Measurements from ENCODE around the gene ACCSL. TPM values are rescaled to one million over a fixed set of nuclear protein-coding genes. Genes with fewer than 3 reads are reported as not detected.

Gene ACCSL
- total RNA-seq, 2 experiments from 2014 or later, result not detected

- Mint-ChIP-seq H3K36me3 (ENCODE audit: low read depth) (no peaks in the 10 kb centered on the region), H3K27ac (no peak overlapping the region), H3K27me3 (no peaks in the 10 kb centered on the region), H3K9me3 (no peaks in the 10 kb centered on the region), H3K4me1 (ENCODE audit: low read depth) (no peaks in the 10 kb centered on the region), H3K4me3 (no peak overlapping the region)
- no peak for TF ChIP-seq CTCF (IDR thresholded peaks at IDR 0.05)
- DNase-seq (no peak), ATAC-seq (no peak)
- intact Hi-C loops (cut with micrococcal nuclease), result no loop called here
- CTCF ChIA-PET, result interaction anchor here (1.2 kb wide), 1 partner anchor 59 kb away, joined by 3 read pairs; no protein-coding TSS in a partner anchor
- POLR2A ChIA-PET, result no interaction called here
Observed at GRCh38 chr11:44007481-44008087, 40.2 kb upstream of the ACCSL start.

GRCh38 chr11:44008088-44008501 lies 39.7 kb upstream of the ACCSL start:
- no peak overlapping the region for H3K4me3 Mint-ChIP-seq
- H3K4me1 Mint-ChIP-seq (ENCODE audit: low read depth), result no peaks in the 10 kb centered on the region
- ChIA-PET POLR2A (no interaction called here), CTCF (no interaction called here)
- H3K9me3 Mint-ChIP-seq, result no peaks in the 10 kb centered on the region
- H3K27me3 Mint-ChIP-seq, result no peaks in the 10 kb centered on the region
- TF ChIP-seq CTCF (IDR thresholded peaks at IDR 0.05), result no peak
- DNase-seq (no peak), ATAC-seq (no peak)
- H3K27ac Mint-ChIP-seq, result no peak overlapping the region
- H3K36me3 Mint-ChIP-seq (ENCODE audit: low read depth), result no peaks in the 10 kb centered on the region
- intact Hi-C loops (cut with micrococcal nuclease), result no loop called here

- intact Hi-C loops (cut with micrococcal nuclease), result no loop called here
- Mint-ChIP-seq H3K4me1 (ENCODE audit: low read depth) (no peaks in the 10 kb centered on the region), H3K36me3 (ENCODE audit: low read depth) (no peaks in the 10 kb centered on the region), H3K27ac (no peak overlapping the region), H3K27me3 (no peaks in the 10 kb centered on the region), H3K9me3 (no peaks in the 10 kb centered on the region), H3K4me3 (no peak overlapping the region)
- POLR2A ChIA-PET, result no interaction called here
- ATAC-seq (no peak), DNase-seq (no peak)
- CTCF ChIA-PET, result no interaction called here
- TF ChIP-seq CTCF (IDR thresholded peaks at IDR 0.05), result no peak
Observed at GRCh38 chr11:44008698-44009097, 39.1 kb upstream of the ACCSL start.

GRCh38 chr11:44010789-44011251 lies 37.0 kb upstream of the ACCSL start:
- no peak for DNase-seq
- H3K4me1 Mint-ChIP-seq (ENCODE audit: low read depth), result no peaks in the 10 kb centered on the region
- H3K36me3 Mint-ChIP-seq (ENCODE audit: low read depth), result no peaks in the 10 kb centered on the region
- H3K9me3 Mint-ChIP-seq, result no peaks in the 10 kb centered on the region
- no peak overlapping the region for H3K27ac Mint-ChIP-seq
- no peak overlapping the region for H3K4me3 Mint-ChIP-seq
- CTCF ChIA-PET, result interaction anchor here (1.3 kb wide), 1 partner anchor 48 kb away, joined by 6 read pairs; no protein-coding TSS in a partner anchor
- H3K27me3 Mint-ChIP-seq, result no peaks in the 10 kb centered on the region
- intact Hi-C loops (cut with micrococcal nuclease), result no loop called here
- TF ChIP-seq CTCF (IDR thresholded peaks at IDR 0.05), result no peak
- POLR2A ChIA-PET, result no interaction called here
- no peak for ATAC-seq

GRCh38 chr11:44011797-44012196 lies 36.0 kb upstream of the ACCSL start:
- no peak overlapping the region for H3K27ac Mint-ChIP-seq
- DNase-seq, result no peak
- POLR2A ChIA-PET, result no interaction called here
- H3K4me3 Mint-ChIP-seq, result no peak overlapping the region
- no peaks in the 10 kb centered on the region for H3K4me1 Mint-ChIP-seq (ENCODE audit: low read depth)
- no peaks in the 10 kb centered on the region for H3K9me3 Mint-ChIP-seq
- ATAC-seq, result no peak
- intact Hi-C loops (cut with micrococcal nuclease), result no loop called here
- CTCF ChIA-PET, result no interaction called here
- H3K36me3 Mint-ChIP-seq (ENCODE audit: low read depth), result no peaks in the 10 kb centered on the region
- no peak for TF ChIP-seq CTCF (IDR thresholded peaks at IDR 0.05)
- no peaks in the 10 kb centered on the region for H3K27me3 Mint-ChIP-seq
